Stimulated activated CD8-positive, alpha-beta memory T cell treated with anti-CD3 and anti-CD28 coated beads, Interleukin-12 subunit alpha, Interleukin-12 subunit beta, amount 100 ng/mL, for 24 hours (primary cell): ENCODE data around the gene GBE1.
"Not testable (repeated sequence)": the region's sequence is repeated elsewhere in the genome, so short reads cannot be mapped to it uniquely, and the experiment has no call there.

Source experiments
- DNase-seq: peaks from one replicate; pipeline ENCODE4 v3.0.0-alpha.2; 2020; ENCODE audit errors: extremely low read depth

GBE1 gene

DNA sequence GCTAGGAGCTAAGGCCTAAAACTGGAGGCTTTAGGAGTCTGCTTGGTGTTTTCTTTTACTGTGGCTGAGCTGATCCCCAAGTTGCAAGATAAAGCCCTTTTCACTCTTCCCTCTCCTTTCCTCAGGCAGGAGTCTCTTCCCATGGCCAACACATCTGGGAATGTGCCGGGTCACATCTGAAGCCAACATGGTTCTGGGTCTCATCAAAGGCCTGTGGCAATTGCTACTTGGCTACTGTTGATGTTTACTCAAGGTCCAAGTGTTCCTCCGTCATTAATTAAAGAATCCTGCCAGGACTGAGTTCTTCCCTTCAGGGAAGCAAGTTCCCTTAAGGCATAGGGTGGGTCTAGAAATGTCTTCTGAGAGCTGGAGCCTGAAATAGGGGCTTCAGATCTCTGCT, 230.2 kb downstream of the GBE1 start:
- DNase-seq, result no peak

DNA sequence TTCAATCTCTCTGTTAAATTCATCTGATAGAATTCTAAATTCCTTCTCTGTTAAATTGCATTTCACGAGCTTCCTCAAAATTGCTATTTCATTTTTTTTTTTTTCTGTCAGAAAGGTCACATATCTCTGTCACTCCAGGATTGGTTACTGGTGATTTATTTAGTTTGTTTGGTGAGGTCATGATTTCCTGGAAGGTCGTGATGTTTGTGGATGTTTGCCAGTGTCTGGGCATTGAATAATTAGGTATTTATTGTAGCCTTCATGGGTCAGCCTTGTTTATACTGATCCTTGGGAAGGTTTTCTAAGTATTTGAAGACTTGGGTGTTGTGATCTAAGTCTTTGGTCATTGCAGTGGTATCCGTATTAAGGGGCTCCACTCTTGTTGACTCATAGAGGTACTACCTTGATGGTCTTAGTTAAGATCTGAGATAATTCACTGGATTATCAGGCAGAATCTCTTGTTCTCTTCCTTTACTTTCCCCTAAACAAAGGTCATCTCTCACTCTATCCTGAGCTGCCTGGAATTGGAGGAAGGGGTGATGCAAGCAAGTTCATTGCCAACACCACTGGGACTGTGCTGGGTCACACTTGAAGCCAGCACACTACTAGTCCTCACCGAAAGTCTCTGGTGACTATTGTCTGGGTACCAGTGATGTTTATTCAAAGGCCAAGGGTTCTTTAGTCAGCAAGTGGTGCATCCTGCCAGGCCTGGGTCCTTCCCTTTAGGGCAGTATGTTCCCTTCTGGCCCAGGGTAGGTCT, 231.1 kb downstream of the GBE1 start:
- DNase-seq, result no peak

DNA sequence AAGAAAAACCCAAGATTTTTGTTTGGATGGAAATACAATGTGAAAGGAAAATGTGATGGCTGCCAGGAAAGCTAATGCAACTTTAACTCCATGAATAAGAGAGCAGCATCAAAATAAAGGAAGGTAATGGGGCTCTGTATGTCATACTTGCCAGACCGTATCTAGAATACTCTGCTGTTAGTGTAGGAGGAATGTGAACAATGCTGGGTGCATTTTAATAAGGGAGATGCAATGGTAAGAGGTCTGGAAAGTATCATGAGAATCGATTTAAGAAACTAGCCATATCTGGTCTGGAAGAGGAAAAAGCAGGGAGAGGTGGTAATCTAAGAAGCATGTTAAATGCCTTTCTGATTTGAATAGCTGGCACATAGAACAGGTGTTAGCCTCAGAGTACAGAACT, 239.6 kb downstream of the GBE1 start:
- DNase-seq, result no peak

DNA sequence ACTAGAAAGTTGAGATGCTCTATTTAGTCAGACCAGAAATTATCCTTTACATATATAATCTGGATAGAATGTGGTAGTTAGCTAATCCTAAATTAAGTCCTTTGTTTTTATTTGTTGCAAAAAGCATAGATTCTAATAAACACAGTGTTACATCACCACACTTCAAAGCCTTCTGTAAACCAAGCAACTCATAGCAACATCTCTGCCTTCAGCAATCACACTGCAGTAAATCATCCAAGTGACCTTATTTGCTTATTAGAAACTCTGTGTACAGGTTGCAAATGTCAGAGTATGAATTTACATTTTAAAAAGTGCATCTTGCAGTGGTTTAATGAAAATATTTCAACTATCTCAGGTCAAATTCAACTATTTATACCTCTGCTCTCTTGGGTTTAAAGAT, 242.5 kb downstream of the GBE1 start:
- no peak for DNase-seq

DNA sequence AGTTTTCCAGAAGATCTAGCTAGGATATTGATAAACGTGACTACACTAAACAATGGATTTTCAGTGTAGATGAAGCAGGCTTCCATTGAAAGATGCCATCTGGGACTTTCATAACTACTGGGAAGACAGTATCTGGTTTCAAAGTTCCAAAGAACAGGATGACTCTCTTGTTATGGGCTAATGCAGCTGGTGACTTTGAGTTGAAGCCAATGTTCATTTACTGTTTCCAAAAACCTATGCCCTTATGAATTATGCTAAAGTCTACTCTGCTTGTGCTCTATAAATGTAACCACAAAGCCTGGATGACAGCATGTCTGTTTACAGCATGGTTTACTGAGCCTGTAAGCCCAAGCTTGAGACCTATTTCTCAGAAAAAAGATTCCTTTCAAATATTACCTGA, 245.4 kb downstream of the GBE1 start:
- DNase-seq, result no peak

- no peak for DNase-seq
Observed at GRCh38 chr3:81513591-81513990, 247.9 kb downstream of the GBE1 start.

DNA sequence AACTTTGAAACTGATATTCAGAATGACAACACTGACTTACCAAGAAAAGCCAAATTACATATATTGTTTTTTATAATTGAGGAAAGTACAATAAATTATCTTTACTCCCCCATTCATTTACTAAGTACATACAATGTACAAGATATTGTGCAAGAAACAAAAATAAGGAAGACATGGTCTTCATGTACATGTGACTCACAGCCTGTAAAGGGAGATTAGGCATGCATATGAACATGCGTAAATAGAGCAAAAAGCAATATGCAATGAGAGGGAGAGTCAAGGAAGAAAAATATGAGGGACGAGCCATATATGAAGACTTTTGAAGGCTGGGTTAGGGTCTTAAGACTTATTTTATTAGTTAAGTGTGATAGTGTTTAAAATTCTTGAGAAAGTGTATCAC, 258.4 kb downstream of the GBE1 start:
- no peak for DNase-seq

DNA sequence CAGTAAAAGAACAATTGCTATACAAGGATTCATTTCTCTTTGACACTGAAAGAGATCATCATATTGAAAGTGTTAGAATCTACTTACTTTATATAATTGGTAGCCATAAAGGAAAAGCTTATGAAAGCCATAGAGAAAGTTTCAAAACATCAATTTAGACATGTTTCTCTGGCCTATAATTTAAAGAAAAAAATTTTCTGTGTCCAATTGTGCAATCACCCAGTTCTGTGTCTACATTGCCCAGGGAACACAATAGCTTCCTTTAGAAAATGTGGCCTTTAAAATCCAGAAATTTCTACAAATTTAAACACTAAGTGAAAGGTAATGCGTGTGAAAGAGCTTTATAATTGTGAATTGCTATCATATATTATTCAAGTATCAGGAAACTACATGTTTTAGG, 259.2 kb downstream of the GBE1 start:
- no peak for DNase-seq

GRCh38 chr3:81500039-81500438, 261.4 kb downstream of the GBE1 start:
- no peak for DNase-seq

DNA sequence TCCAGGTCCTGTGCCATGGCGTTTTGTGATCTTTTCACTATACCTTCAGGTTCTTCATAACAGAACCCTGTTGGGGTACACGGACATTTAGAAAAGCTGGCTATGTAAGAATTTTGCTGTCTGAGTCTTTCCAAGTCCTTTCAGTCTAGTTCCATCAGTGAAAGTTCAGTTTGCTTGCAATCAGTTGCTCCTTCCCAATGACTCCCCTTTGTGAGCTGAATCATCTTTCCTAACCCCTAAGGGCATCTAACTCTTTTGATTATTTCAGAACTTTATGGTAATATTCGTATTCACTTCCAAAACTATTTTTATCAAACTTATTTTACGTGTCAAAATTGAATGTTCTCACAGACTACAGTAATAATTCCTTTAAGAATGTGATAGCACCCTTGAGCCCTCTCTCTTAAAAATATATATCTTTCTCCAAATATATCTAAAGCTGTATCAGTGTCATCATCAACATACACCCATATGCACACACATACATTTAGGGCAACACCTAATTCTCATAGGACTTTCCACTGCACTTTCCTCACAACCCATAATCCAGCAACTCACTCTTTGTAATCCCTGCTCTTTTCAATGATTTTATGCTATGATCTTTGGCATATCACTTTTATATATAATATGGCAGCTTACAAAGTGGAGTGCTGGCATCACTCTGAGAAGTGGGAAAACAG, 263.7 kb downstream of the GBE1 start:
- no peak for DNase-seq

GRCh38 chr3:81496407-81497104, 264.9 kb downstream of the GBE1 start:
- no peak for DNase-seq

GRCh38 chr3:81492471-81492870, 269.0 kb downstream of the GBE1 start:
- not testable (repeated sequence) for DNase-seq

- DNase-seq, result no peak
Observed at GRCh38 chr3:81492040-81492439, 269.4 kb downstream of the GBE1 start.

GRCh38 chr3:81490541-81491288, 270.7 kb downstream of the GBE1 start:
- peak; percentile 47 for DNase-seq

- no peak for DNase-seq
Observed at GRCh38 chr3:81485444-81485865, 276.0 kb downstream of the GBE1 start.

DNA sequence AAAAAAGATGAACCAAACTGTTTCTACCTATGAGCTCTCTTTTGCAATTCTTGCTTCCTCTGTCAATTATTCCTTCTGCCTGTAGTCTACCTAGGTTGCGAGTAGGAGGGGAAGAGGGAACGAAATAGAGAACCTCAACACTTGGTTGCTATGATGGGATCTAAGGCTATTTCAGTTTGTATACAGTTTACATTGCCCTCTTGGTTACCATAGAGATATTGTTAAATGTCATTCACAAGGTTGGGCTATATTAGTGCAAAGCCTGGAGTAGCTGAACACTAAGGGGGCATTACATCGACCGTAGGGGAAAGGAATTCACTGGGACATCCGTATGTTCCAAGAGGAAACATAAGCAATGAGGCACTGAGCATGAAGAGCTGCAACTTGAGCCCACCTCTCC, 276.9 kb downstream of the GBE1 start:
- DNase-seq, result no peak

DNA sequence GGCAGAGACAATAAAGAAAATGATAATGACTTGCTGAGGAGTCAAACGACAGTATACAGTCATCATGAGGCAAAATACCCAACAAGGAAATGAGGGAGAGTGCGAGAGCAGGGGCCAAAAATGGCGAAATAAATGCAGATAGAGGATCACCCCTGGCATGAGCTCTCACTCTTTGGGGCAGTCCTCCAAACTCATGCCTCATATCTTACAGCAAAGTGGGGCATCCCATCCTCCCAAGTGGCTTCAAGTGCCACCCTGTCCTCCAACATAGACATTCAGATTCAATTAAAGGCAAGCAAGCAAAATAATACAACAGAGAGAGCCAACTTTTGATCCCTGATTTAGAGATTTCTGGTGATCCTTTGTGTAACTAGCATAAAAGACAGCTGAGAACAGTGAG, 278.4 kb downstream of the GBE1 start:
- no peak for DNase-seq

DNA sequence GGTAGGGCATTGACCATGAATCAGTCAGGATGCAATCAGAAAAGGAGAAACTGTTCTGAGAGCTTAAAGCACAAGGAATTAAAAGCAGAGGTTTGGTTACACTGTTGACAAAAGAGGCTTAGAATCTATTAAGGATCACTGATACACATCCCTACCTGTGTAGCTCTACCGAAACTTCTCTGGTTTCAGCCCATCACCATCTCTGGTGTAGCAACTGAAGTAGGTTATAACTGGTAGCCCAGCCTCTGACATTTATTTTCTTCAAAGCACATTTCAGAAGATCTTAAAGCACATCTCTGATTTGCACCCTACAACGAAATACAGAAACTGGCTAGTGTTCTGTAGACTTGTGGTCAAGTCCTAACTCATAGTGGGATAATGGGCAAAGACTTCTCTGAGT, 283.7 kb downstream of the GBE1 start:
- DNase-seq, result no peak

- DNase-seq, result no peak
Observed at GRCh38 chr3:81476692-81477091, 284.8 kb downstream of the GBE1 start.

DNA sequence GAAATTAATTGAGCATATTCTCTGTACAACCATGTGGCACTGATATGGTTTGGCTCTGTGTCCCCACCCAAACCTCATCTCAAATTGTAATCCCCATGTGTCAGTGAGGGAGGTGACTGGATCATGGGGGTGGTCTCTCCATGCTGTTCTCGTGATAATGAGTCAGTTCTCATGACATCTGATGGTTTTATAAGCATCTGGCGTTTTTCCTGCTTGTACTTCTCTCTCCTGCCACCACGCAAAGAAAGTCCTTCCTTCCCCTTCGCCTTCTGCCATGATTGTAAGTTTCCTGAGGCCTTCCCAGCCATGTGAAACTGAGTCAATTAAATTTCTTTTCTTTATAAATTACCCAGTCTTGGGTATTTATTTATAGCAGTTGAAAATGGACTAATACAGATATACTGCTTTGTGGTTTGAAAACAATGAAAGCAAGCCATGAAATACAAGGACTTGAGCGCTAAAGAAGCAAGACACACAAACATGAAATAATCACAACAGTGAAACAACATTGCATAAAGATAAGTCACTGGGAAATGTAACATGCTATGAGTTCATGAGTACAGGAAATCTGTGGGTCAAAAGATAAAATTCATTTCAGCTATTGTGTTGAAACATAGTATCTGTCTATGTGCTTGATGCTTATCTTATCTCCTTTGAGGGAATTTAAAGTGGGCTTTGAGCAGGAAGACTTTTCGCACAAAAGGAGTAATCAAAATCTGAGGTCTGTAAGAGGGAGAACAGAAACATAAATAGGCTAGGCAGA, 288.7 kb downstream of the GBE1 start:
- no peak for DNase-seq

GRCh38 chr3:81470524-81471278, 290.7 kb downstream of the GBE1 start:
- DNase-seq, result no peak
